PFSK-1 (cell line): Measurements from ENCODE around the gene CYTH3.

Experiments
- FOXP2 ChIP-seq: optimal IDR thresholded peaks from 2 replicates; pipeline ENCODE3; 2011; ENCODE audit warnings: borderline replicate concordance, control low read depth, inconsistent platforms; ENCODE audit not compliant: insufficient read depth; ENCODE audit errors: extremely low read length, extremely low read depth
- POLR2AphosphoS5 ChIP-seq: IDR thresholded peaks from 2 replicates; pipeline ENCODE4 v1.6.1; 2012; ENCODE audit warnings: low read depth, mild to moderate bottlenecking, control low read depth, low read length, moderate library complexity
- SIN3A ChIP-seq: IDR thresholded peaks from 2 replicates; pipeline ENCODE4 v1.6.1; 2012; ENCODE audit warnings: mild to moderate bottlenecking, low read length, moderate library complexity, borderline replicate concordance; ENCODE audit not compliant: insufficient read depth
- TAF1 ChIP-seq: IDR thresholded peaks from 2 replicates; pipeline ENCODE4 v1.6.1; 2012; ENCODE audit warnings: low read length, control low read depth, borderline replicate concordance; ENCODE audit not compliant: insufficient read depth
- TF ChIP-seq, protein P1 (sequence below), 2 experiments: IDR thresholded peaks; 2 replicates each; pipeline versions ENCODE4 v1.6.1 to v1.8.0; 2011 to 2012; ENCODE audit warnings: low read depth in 2 of 2, low read length in 2 of 2, control low read depth in 1 of 2, inconsistent platforms in 1 of 2, mild to moderate bottlenecking in 1 of 2, moderate library complexity in 1 of 2; ENCODE audit not compliant: insufficient read depth in 1 of 2

CYTH3 gene

GRCh38 chr7:6271694-6272440 is 557 bp downstream of the CYTH3 start:
- TF ChIP-seq POLR2AphosphoS5 (no peak), SIN3A (no peak), FOXP2 (no peak), TAF1 (no peak)
- TF ChIP-seq, protein P1, sequence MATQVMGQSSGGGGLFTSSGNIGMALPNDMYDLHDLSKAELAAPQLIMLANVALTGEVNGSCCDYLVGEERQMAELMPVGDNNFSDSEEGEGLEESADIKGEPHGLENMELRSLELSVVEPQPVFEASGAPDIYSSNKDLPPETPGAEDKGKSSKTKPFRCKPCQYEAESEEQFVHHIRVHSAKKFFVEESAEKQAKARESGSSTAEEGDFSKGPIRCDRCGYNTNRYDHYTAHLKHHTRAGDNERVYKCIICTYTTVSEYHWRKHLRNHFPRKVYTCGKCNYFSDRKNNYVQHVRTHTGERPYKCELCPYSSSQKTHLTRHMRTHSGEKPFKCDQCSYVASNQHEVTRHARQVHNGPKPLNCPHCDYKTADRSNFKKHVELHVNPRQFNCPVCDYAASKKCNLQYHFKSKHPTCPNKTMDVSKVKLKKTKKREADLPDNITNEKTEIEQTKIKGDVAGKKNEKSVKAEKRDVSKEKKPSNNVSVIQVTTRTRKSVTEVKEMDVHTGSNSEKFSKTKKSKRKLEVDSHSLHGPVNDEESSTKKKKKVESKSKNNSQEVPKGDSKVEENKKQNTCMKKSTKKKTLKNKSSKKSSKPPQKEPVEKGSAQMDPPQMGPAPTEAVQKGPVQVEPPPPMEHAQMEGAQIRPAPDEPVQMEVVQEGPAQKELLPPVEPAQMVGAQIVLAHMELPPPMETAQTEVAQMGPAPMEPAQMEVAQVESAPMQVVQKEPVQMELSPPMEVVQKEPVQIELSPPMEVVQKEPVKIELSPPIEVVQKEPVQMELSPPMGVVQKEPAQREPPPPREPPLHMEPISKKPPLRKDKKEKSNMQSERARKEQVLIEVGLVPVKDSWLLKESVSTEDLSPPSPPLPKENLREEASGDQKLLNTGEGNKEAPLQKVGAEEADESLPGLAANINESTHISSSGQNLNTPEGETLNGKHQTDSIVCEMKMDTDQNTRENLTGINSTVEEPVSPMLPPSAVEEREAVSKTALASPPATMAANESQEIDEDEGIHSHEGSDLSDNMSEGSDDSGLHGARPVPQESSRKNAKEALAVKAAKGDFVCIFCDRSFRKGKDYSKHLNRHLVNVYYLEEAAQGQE (IDR thresholded peaks at IDR 0.05; ENCODE audit: insufficient read depth in 1 of 2, low read depth in 2 of 2, low read length in 2 of 2), result no peak

DNA sequence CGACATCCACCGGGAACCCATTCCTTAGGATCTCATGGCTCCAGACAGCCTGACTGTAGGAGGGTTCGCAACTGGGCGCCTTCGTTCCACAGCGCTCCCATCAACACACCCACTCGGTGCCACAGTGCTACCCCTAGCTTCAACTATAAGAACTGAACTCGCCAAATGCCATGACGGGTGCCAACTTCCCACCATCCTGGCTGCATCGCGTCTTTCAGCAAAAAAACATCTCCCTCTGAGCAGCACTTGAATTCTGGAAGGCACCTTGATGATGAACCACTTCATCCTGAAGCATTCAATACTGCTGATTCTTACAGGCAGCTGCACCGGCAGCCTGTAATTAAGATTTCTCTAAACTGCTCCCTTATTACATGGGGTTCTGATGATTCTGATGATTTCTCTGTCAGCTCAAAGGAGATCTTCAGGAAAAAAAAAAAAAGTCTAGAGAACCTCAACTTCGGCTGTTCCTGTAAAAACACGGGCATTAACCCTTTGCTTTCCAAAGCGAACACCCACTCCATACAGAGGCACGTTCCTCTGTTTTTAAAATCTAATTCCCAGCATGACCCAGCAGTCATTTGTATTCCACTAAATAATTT is 1.3 kb downstream of the CYTH3 start:
- TF ChIP-seq SIN3A (no peak), POLR2AphosphoS5 (no peak), FOXP2 (no peak), TAF1 (no peak)
- TF ChIP-seq, protein P1 (IDR thresholded peaks at IDR 0.05; ENCODE audit: insufficient read depth in 1 of 2, low read depth in 2 of 2, low read length in 2 of 2), result no peak

DNA sequence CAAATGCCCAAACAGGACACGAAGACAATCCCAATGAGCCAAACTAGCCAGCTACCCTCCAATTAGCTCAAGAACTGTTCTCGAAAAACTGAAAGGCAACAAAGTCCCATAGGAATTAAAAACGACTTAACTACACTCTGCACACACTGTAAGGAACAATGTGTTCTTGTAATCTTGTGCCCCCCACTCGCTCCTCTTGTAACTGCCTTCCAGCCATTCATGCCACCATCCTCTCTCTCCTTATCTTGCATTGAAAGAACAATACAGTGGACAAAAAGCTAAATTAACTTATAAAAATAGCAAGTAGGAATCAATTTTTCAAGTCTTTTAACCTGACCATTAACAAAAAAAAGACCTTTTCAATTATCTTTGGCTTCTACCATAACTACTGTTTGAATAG is 2.9 kb downstream of the CYTH3 start:
- TF ChIP-seq SIN3A, result no peak
- TF ChIP-seq, protein P1 (IDR thresholded peaks at IDR 0.05; ENCODE audit: insufficient read depth in 1 of 2, low read depth in 2 of 2, low read length in 2 of 2), result no peak
- no peak for TF ChIP-seq FOXP2
- no peak for TF ChIP-seq POLR2AphosphoS5
- TF ChIP-seq TAF1, result no peak

DNA sequence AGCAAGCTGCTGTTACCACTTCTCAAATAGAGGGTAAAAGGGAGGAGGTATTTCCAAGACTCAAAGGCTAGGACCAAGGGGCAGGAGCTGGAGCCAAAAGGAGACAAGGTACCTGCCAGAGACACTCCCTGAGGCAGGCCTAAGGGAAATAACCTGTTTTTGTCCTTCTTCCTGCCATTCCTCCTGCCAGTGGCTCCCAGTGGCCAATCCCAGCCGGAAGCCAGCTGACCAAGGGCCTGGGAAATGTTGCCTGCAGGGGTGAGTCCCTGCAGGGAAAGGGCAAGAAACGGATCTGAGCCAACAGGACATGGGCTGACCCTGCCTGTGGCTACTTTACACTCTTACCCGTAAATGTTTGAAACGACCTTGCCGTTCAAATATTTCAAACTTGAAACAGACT is 3.5 kb downstream of the CYTH3 start:
- TF ChIP-seq SIN3A, result peak; percentile 46; the same call in 1 of the 2 replicates
- TF ChIP-seq POLR2AphosphoS5, result no peak
- TF ChIP-seq FOXP2, result peak; percentile 55
- no peak for TF ChIP-seq TAF1
- TF ChIP-seq, protein P1 (IDR thresholded peaks at IDR 0.05; ENCODE audit: insufficient read depth in 1 of 2, low read depth in 2 of 2, low read length in 2 of 2), result no peak
